Stimulated activated CD8-positive, alpha-beta memory T cell treated with anti-CD3 and anti-CD28 coated beads, Interleukin-4, amount 100 ng/mL, for 48 hours (primary cell): Measurements from ENCODE around the gene APOL2.
"Not testable (repeated sequence)": the region's sequence is repeated elsewhere in the genome, so short reads cannot be mapped to it uniquely, and the experiment has no call there.

Experiments
- DNase-seq: peaks from one replicate; pipeline ENCODE4 v3.0.0-alpha.2; 2020

The APOL2 gene

GRCh38 chr22:36220451-36220921 lies 18.8 kb downstream of the APOL2 start:
- no peak for DNase-seq

DNA sequence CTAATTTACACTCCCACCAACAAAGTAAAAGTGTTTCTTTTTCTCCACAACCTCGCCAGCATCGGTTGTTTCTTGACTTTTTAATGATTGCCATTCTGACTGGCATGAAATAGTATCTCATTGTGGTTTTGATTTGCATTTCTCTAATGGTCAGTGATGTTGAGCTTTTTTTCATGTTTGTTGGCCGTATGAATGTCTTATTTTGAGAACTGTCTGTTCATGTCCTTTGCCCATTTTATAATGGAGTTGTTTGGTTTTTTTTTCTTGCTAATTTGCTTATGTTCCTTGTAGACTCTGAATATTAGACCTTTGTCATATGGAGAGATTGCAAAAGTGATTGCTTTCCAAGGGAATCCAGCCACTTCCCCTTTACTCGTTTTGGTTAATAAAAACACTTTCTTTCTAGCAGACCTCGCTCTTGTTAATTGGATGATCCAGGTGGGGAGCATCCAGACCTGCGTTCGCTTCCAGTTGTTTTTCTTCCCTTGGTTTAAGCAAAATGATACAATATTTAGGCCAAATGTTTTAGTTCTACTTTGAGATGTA lies 20.6 kb downstream of the APOL2 start:
- DNase-seq: no peak

GRCh38 chr22:36215981-36216380 lies 23.3 kb downstream of the APOL2 start:
- no peak for DNase-seq

- no peak for DNase-seq
Measured at GRCh38 chr22:36213586-36213985, 25.7 kb downstream of the APOL2 start.

GRCh38 chr22:36212901-36213300 lies 26.4 kb downstream of the APOL2 start:
- DNase-seq: no peak

GRCh38 chr22:36211237-36211861 lies 28.0 kb downstream of the APOL2 start:
- DNase-seq: no peak

DNA sequence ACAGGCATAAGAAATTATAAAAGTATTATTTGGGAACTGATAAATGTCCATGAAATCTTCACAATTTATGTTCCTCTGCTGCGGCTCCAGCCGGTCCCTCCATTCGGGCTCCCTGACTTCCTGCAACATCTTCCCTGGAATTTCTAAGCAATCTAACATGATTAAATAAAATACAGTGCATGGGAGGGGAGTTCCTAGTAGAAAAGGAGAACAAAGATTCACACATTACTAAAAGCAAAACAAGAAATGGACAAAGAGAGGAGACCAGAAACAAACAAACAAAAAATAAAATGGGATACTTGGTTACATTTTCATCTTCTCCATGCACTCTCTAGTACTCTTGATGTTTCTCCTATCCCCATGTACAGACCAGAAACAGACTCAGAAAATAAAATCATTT lies 29.1 kb downstream of the APOL2 start:
- no peak for DNase-seq

DNA sequence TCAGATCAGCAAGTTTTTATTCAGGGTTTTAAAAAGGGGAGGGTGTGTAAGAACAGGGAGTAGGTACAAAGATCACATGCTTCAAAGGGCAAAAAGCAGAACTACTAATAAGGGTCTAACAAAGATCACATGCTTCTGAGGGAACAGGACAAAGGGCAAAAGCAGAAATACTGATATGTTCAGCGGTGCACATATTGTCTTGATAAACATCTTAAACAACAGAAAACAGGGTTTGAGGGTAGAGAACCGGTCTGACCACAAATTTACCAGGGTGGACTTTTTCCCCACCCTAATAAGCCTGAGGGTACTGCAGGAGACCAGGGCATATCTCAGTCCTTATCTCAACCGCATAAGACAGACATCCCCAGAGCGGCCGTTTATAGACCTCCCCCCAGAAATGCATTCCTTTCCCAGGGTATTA lies 29.8 kb downstream of the APOL2 start:
- not testable (repeated sequence) for DNase-seq

DNA sequence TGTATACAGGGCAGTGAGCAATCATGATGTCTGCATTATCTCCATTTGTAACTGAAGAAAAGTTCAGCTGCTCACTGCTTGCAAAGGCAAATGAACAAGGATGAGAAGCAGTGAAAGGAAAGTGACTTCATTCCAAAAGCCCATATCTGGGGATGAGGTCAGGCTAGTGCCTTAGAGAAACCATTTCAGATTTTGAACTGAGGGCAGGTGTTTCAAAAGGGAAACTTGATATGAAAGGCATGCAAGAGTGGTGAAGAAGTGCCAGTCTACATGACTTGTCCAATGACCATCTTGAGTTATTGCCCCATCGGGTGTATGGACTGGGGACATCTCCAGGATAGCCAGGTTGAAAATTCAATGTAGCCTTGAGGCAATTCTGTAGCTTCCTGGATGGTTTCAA lies 30.4 kb downstream of the APOL2 start:
- no peak for DNase-seq

GRCh38 chr22:36208162-36208765 lies 31.1 kb downstream of the APOL2 start:
- no peak for DNase-seq

DNA sequence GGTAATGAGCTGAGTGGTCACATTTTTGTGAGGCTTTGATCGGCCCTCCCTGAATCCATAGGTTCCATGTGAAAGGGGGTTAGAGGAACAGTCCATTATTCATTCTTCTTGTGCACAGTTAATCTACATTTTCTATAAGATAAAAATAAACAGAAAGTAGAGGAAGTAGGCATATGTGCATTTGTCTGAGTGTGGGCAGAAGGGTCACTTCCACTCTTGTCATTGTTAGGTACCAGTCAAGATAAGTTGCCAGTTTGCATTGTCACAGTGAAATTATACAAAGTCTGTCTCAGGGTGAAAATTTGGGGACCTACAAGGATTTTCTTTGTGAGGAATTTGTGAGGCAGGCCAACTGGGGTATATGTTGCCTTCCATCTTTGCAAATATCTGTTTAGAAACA lies 33.1 kb downstream of the APOL2 start:
- DNase-seq: no peak

GRCh38 chr22:36205573-36205972 lies 33.8 kb downstream of the APOL2 start:
- not testable (repeated sequence) for DNase-seq

GRCh38 chr22:36204632-36205015 lies 34.7 kb downstream of the APOL2 start:
- DNase-seq: no peak

DNA sequence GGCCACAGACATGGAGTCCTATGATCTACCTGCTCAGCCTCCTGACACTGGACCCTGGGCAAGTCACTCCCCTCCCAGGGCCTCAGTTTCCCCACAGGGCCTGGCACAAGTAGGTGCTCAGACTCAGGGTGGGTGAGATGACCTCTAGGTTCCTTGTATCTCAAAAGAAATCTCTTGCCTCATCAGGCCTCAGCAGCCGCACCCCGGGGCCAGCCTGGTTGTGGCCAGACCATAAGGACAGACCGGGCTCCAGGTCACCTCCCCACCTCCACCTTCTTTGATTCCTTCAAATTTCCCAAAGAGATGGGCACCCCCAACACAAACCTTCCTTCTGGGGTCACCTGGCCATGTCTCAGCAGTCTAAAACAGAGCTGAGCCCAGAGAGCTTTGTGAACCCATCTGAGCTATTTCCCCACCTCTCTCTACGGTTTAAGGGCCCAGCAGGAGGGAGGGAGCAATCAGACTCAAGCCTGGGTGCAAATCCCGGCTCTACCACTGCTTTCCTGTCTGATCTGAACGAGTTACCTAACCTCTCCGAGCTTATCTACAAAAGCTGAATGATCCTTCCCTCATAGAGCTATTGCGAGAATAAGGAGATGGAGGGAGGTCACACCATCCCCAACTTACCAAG lies 35.2 kb downstream of the APOL2 start:
- no peak for DNase-seq

DNA sequence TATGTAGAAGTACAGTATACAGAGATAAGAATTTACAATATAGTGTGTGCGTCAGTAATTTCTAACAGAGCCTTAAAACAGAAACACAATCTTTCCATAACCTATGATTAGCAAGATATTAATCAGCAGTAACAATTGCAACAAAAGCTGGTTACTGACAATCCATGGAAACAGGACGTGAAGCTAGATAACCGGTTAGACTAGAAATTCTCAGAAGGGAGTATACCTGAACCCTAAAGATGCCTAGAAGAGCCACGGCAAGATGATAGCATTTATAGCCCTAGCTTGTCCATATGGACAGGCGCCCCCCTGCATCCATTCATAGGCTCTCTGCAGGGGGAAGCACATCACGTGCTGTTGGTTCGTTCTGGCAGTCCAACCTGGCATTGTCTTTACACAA lies 35.9 kb downstream of the APOL2 start:
- not testable (repeated sequence) for DNase-seq

GRCh38 chr22:36202906-36203305 lies 36.4 kb downstream of the APOL2 start:
- not testable (repeated sequence) for DNase-seq

DNA sequence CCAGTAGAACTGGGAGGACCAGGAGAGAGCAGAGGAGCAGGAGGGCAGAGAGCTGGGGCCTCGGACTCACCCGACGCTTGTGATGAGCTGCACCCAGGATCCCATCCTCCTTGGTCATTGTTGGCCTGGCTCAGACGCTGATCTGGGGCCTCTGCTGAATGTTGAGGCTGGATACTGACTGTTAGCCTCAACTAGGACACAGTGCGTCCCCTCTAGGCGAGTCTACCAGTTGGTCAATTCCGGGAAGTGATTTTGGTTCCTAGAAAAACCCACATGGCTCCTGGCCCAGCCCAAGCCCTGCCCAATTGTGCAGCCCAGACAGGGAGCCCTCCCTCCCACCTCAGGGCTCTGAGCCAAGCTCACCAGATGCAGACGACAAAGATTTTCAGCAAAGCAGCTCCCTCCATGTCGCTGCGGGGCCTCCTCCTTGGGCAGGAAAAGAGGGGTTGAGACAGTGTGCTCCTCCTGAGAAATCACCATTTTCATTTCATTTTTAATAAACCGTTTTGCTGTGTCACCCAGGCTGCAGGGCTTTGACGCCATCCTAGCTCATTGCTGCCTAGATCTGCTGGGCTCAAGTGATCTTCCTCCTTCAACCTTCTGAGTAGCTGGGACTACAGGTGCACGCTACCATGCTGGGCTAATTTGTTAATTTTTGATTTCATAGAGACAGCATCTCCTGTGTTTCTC lies 37.6 kb downstream of the APOL2 start, which contains the start of gene APOL4:
APOL4 (minus strand) TSS at position 180 of the 690 bp plus-strand sequence; CDS start at position 105, 75 bp downstream.
- no peak for DNase-seq

DNA sequence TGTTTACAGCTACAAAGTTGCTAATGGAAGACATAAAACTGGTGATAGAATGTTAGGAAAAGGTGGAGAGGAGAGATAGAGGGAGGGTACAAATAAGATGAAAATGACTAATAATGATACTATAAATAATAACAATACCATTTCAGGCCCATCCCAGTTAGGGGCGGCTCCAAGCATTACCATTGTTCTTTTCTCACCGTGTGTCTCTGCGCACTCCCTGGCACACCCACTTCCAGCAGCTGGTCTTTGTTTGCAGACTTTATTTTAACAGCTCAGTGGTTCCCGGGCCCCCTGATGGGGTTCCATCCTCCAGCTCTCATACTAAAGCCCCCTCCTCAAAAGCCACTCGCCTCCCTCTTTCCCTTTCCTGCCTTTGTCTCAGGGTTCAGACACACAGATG lies 38.3 kb downstream of the APOL2 start:
- DNase-seq: not testable (repeated sequence)

DNA sequence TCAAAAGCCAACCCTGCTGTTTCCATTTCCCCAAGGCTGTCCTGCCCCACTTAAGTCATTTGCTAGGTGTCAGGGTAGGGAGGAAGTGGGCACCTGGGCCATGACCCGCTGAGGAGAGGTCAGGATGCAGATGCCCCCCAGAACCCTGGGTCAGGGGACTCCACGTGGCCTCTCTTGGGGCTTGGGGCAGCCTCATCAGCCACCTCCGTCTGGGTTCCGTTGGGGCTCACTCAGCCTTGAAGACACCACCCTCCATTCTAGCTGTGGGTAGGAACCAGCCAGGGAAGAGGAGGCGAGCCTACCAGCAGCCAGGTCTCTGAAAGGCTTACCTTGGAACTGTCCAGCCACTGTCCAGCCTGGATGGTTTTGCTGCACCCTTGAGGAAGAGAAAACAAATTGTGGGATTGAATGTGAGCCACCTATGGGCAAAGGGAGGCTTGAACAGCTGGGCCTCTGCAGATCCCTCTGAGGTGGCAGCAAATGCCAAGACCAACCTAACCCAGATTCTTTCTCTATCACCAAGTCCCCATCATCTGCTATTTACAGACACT lies 40.3 kb downstream of the APOL2 start:
- DNase-seq: no peak

- DNase-seq: no peak
Measured at GRCh38 chr22:36198536-36198935, 40.8 kb downstream of the APOL2 start.

GRCh38 chr22:36197514-36198146 lies 41.7 kb downstream of the APOL2 start:
- peak; percentile 66 for DNase-seq

GRCh38 chr22:36197065-36197440 lies 42.3 kb downstream of the APOL2 start:
- DNase-seq: no peak
